HG03196 (cell line): ENCODE results near the gene CTBP2.

Source experiments
- ATAC-seq: cut with Tn5 transposase; IDR thresholded peaks from one replicate; pipeline ENCODE4 v1.9.1; 2021; ENCODE audit not compliant: unreplicated experiment

CTBP2 gene

GRCh38 chr10:125111118-125111727 is 49.1 kb downstream of the CTBP2 start:
- ATAC-seq: no peak

- no peak for ATAC-seq
These were observed 52.3 kb downstream of the CTBP2 start for GRCh38 chr10:125107965-125108580.

GRCh38 chr10:125107166-125107949 is 53.0 kb downstream of the CTBP2 start:
- no peak for ATAC-seq

- ATAC-seq: no peak
These were observed 53.8 kb downstream of the CTBP2 start for GRCh38 chr10:125106586-125106985.

GRCh38 chr10:125105706-125106255 is 54.6 kb downstream of the CTBP2 start:
- ATAC-seq: no peak

GRCh38 chr10:125105155-125105554 is 55.2 kb downstream of the CTBP2 start:
- ATAC-seq: no peak

GRCh38 chr10:125104559-125104958 is 55.8 kb downstream of the CTBP2 start:
- ATAC-seq: no peak

GRCh38 chr10:125103924-125104323 is 56.4 kb downstream of the CTBP2 start:
- ATAC-seq: no peak

- ATAC-seq: no peak
These were observed 56.9 kb downstream of the CTBP2 start for GRCh38 chr10:125103466-125103865.

- no peak for ATAC-seq
These were observed 57.5 kb downstream of the CTBP2 start for GRCh38 chr10:125102821-125103220.

GRCh38 chr10:125102246-125102645 is 58.1 kb downstream of the CTBP2 start:
- no peak for ATAC-seq

GRCh38 chr10:125101581-125101980 is 58.8 kb downstream of the CTBP2 start:
- ATAC-seq: no peak

GRCh38 chr10:125101049-125101448 is 59.3 kb downstream of the CTBP2 start:
- ATAC-seq: no peak

GRCh38 chr10:125097409-125098070 is 62.8 kb downstream of the CTBP2 start:
- ATAC-seq: no peak

- ATAC-seq: no peak
These were observed 63.4 kb downstream of the CTBP2 start for GRCh38 chr10:125096975-125097374.

GRCh38 chr10:125096371-125096770 is 64.0 kb downstream of the CTBP2 start:
- no peak for ATAC-seq

GRCh38 chr10:125095776-125096175 is 64.6 kb downstream of the CTBP2 start:
- no peak for ATAC-seq

- ATAC-seq: no peak
These were observed 65.1 kb downstream of the CTBP2 start for GRCh38 chr10:125095228-125095627.

- no peak for ATAC-seq
These were observed 65.6 kb downstream of the CTBP2 start for GRCh38 chr10:125094806-125095205.

GRCh38 chr10:125093974-125094705 is 66.2 kb downstream of the CTBP2 start:
- ATAC-seq: no peak
